IMR-90 (cell line): ENCODE results near the gene ZSWIM5.
A peak's percentile ranks its signal among the peaks of the same experiment; 100 is the strongest.

ENCODE experiments used
- CEBPB ChIP-seq: IDR thresholded peaks from 2 replicates; pipeline ENCODE4 v1.6.1; 2012; ENCODE audit warnings: low read depth, low read length, improper control_type of control experiment
- CTCF ChIP-seq: conservative IDR thresholded peaks from 2 replicates; pipeline ENCODE4 v1.5.1; 2012; ENCODE audit warnings: mild to moderate bottlenecking, low read depth, low read length, improper control_type of control experiment
- ELK1 ChIP-seq: fragments of 150-350 bp; IDR thresholded peaks from 2 replicates; pipeline ENCODE4 v1.6.1; 2016; ENCODE audit warnings: low read depth, mild to moderate bottlenecking, low read length, moderate library complexity, borderline replicate concordance
- MAFK ChIP-seq: IDR thresholded peaks from 2 replicates; pipeline ENCODE4 v1.6.1; 2012; ENCODE audit warnings: low read depth, low read length, improper control_type of control experiment
- MXI1 ChIP-seq: IDR thresholded peaks from 2 replicates; pipeline ENCODE4 v1.6.1; 2012; ENCODE audit warnings: low read depth, mild to moderate bottlenecking, low read length, moderate library complexity, borderline replicate concordance
- POLR2A ChIP-seq: IDR thresholded peaks from 2 replicates; pipeline ENCODE4 v1.6.1; 2012; ENCODE audit warnings: mild to moderate bottlenecking, low read depth, low read length
- RCOR1 ChIP-seq: IDR thresholded peaks from 2 replicates; pipeline ENCODE4 v1.6.1; 2012; ENCODE audit warnings: mild to moderate bottlenecking, low read length, improper control_type of control experiment; ENCODE audit not compliant: insufficient replicate concordance
- RFX5 ChIP-seq: IDR thresholded peaks from 2 replicates; pipeline ENCODE4 v1.8.0; 2012; ENCODE audit warnings: low read depth, mild to moderate bottlenecking, low read length, moderate library complexity
- USF2 ChIP-seq: fragments of 150-350 bp; IDR thresholded peaks from 2 replicates; pipeline ENCODE4 v1.6.1; 2017; ENCODE audit warnings: mild to moderate bottlenecking, antibody characterized with exemption, low read length, low read depth

- TF ChIP-seq CTCF: peak; percentile 76
- no peak for TF ChIP-seq ELK1
- TF ChIP-seq USF2: no peak
- no peak for TF ChIP-seq POLR2A
- TF ChIP-seq RFX5: no peak
- no peak for TF ChIP-seq RCOR1
- no peak for TF ChIP-seq MXI1
- TF ChIP-seq CEBPB: no peak
- TF ChIP-seq MAFK: no peak
Measured at GRCh38 chr1:45018599-45019230, 187.7 kb downstream of the ZSWIM5 start.
